GM19043 (cell line): Measurements from ENCODE around the gene C10orf105.

Experiments used
- ATAC-seq: cut with Tn5 transposase; IDR thresholded peaks from one replicate; pipeline ENCODE4 v1.9.1; 2021; ENCODE audit warnings: low read depth; ENCODE audit not compliant: unreplicated experiment

C10orf105 gene, protein sequence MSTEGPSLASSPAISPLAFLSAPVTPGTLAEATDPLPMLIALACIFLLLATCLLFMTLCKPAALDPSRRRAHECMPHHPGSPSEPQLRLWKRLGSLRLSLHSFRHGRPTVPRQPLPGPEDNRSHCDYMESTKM

DNA sequence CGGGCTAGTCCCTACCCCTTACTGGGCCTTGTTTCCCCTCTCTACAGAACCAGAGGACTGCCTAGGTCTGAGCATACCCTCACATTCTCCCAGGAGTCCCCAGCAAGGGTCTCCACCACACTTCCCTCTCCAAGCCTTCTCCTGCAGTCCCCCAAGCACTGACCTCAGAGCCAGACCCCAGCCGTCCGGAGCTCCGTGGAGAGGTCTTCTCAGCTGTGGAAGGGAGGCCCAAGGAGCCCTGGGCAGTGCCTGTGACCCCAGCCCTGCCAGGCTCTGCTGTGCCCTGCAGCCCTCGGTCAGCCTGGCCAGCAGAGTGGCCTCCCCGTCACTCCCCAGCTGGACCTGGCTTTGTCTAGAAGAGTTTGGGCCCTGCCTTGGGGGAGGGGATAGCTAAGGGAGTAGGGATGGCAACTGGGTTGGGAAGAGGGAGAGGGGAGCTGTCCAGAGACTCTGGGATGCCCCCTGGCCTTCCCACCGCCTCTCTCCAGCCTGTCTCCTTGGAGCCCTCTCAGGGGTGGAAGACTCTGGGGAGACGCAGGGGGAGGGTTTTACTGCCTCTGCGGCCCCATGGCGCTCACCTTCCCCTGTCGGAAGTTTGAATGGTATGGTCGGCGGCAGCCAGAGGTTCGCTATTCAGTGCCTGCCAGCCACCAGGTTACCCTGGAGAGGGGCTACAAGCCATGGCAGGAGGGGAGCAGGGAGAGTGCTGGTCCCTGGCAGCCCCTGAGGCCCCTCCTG, at the start of gene C10orf105:
Gene C10orf105, minus strand, starts transcription at position 315 of the 738 bp plus-strand sequence. CDS start 3,441 bp downstream, outside the sequence.
- ATAC-seq = no peak

DNA sequence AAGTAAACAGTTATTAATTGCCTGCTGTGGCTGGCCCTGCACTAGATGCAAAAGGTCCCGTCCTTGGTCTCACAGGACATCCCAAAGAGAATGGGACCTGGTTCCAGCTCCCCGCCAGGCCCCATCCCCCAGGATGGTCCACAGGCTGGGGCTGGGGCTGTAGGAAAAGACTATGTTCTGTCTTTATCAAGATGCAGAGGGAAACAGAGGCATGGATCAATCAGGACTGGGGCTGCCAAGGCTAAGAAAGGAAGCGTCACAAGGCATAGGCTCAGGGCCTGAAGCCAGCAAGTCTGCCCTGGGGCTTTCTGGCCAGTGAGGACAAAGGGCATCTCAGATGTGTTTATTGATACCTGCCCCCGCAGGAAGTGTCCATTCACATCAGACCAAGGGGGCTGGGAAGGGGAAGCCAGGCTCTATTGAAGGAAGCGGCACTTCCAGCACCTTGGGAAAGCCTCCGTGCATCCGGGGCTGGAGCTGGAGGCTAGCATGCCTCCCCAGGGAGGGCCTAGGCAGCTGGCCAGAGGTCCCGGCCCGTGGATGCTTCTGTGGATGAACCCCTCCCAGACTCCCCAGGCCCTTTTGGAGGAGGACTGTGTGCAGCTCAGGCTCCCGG, 48.0 kb upstream of the C10orf105 start:
- no peak for ATAC-seq

- ATAC-seq = no peak
Observed at GRCh38 chr10:71766717-71767419, 47.3 kb upstream of the C10orf105 start.

- no peak for ATAC-seq
Observed at GRCh38 chr10:71765906-71766716, 46.5 kb upstream of the C10orf105 start.

- ATAC-seq = no peak
Observed at GRCh38 chr10:71765176-71765904, 45.8 kb upstream of the C10orf105 start.

GRCh38 chr10:71763352-71764127, 44.0 kb upstream of the C10orf105 start:
- no peak for ATAC-seq

- ATAC-seq = no peak
Observed at GRCh38 chr10:71762324-71762723, 42.7 kb upstream of the C10orf105 start.

GRCh38 chr10:71761541-71762113, 42.0 kb upstream of the C10orf105 start:
- no peak for ATAC-seq

DNA sequence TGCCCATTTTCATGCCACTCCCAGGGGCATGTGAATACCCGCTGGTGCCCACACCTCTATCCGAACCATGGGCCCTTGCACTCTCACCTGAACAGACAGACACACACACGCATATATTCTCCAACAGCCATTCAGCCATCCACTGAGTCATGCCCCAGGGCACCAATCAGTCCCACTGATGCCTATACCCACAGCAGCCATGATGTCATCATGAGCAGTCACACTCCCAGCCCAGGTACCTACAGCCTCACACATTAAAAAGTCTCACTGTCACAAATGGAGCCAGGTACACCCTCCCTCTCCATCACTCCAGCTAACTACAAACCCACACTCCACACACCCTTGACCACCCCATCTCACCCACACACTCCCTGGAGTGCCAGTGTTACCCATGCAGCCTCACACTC, 41.5 kb upstream of the C10orf105 start:
- no peak for ATAC-seq

DNA sequence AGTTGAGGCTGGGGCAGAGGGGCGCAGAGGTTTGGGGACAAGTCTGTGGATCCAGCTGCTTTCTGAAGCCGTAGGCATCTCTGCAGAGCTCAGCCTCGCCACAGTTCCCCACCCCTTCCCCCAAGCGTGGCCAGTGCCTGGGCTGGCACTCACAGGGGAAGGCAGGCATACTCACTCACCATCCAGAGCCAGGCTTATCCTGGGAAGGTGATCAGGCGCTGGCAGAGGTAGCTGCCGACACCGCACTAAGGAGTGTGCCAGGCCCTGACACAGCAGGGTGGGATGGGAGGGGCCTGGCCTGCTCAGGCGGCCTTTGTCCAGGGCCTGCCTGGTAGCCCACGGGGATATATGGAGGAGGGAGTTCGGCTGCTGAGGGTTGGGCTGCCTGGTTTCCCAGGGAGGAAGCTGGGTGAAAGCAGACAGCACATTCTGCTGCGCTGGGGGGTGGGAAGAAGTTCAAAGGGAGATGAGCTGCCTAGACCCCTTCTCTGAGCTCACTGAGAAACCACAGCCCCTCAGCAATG, 37.9 kb upstream of the C10orf105 start:
- no peak for ATAC-seq

DNA sequence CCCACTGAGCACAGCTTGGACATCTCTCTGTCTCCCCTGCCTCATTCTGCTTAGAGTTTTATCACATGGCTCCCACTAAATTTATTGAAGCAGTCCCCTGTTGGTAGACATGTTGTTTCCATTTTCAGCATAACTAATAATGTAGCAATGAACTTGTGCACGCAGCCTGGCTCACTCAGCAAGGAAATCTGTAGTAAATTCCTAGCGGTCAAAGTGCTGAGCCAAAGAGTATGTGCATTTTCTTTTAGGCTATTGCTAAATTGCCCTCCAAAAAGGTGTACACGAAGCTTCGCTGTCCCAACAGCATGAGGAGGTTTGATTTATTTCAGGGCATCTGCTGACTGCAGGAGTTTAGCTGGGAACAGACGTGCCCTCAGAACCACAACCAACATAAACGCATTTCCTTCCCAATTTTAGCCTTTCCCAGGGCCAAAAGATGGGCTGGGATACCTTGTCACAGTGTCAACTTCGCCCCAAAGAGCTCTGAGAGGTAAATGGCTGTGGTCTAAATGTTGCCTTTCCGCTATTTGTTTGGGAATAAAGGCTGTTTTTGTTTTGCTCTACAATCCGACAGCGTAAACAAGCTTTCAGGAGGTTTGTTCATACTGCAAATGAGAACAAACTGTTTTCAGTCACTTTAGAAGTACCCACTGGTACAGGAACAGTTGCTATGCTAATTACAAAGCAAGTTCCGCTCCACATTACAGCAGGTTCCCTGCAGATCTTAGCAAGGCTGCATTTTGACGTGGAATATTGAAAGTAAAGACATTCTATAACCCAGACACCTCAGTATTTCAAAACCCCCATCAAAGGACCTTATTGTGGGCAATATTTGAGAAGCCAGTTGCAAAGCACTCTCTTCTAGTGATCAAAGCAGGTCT, 37.0 kb upstream of the C10orf105 start:
- no peak for ATAC-seq

DNA sequence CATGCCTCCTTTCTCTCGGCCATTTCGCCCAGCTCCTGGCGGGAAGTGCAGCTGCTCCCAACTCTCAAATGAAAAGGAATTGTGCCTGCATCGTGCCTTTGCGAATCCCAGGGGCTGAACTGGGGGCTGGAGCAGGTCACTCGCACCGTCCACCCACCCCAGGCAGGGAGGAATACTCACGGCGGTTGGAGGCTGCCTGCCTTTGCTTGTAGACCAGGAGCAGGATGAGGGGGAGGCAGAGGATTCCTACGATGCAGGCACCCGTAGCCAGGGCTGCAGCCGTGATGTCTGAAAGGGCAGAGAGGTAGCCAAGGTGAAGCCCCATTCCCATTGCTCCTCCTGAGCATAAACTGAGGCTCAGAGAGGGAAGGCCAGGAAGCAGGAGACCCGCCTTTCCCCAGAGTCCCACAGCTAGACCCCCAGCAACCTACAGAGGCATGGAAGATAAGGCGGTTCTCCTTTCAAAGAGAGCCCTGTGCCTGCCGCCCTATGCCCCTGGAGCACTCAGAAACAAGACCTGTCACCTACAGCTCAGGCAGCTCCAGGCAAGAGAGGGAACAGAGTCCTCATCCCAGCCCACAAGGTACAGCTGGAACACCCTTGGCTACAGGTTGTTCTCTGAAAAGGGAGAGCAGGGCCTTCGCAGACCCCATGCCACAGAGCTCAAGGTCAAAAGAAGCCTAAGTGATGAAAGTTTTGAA, 35.8 kb upstream of the C10orf105 start:
- ATAC-seq = no peak

GRCh38 chr10:71754562-71754961, 35.0 kb upstream of the C10orf105 start:
- no peak for ATAC-seq

GRCh38 chr10:71753960-71754505, 34.5 kb upstream of the C10orf105 start:
- no peak for ATAC-seq

GRCh38 chr10:71753091-71753959, 33.7 kb upstream of the C10orf105 start:
- no peak for ATAC-seq
